ENCODE measurements around the gene LIPI.

DNA sequence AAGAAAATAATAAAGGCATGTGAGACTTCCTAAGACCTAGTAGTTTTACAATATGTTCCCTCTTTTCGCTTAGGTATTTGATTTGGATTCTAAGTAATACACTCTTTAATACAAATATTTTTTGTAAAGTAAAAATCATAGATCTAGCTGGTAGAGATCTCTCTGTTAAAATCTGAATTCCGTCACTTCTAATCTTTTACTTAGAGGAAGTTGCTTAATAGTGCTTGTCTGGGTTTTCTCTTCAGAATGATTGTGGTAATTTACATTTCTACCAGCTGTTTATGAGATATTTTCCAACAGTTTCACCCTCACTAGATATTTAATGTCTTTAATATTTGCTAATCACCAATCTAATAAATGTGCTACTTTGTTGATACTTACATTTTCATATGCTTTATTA lies 28.5 kb upstream of the LIPI start:
- TF ChIP-seq, protein P1, sequence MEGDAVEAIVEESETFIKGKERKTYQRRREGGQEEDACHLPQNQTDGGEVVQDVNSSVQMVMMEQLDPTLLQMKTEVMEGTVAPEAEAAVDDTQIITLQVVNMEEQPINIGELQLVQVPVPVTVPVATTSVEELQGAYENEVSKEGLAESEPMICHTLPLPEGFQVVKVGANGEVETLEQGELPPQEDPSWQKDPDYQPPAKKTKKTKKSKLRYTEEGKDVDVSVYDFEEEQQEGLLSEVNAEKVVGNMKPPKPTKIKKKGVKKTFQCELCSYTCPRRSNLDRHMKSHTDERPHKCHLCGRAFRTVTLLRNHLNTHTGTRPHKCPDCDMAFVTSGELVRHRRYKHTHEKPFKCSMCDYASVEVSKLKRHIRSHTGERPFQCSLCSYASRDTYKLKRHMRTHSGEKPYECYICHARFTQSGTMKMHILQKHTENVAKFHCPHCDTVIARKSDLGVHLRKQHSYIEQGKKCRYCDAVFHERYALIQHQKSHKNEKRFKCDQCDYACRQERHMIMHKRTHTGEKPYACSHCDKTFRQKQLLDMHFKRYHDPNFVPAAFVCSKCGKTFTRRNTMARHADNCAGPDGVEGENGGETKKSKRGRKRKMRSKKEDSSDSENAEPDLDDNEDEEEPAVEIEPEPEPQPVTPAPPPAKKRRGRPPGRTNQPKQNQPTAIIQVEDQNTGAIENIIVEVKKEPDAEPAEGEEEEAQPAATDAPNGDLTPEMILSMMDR (IDR thresholded peaks at IDR 0.05) = no peak
- TF ChIP-seq POLR2A (IDR thresholded peaks at IDR 0.05) = no peak
